Pons (tissue), 1 donor: ENCODE results near the gene LMO7.
"Not testable (repeated sequence)": the region's sequence is repeated elsewhere in the genome, so short reads cannot be mapped to it uniquely, and the experiment has no call there.

Source experiments
- DNase-seq: peaks from one replicate; pipeline ENCODE4 v3.0.0-alpha.2; 2016; ENCODE audit warnings: low spot score

The LMO7 gene

DNA sequence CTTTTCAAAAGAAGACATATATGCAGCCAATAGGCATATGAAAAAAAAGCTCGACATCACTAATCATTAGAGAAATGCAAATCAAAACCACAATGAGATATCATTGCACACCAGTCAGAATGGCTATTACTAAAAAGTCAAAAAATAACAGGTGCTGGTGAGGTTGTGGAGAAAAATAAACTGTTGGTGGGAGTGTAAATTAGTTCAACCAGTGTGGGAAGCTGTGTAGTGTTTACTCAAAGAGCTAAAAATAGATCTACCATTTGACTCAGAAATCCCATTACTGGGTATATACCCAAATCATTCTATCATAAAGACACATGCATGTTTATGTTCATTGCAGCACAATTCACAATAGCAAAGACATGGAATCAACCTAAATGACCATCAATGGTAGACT, 106.9 kb downstream of the LMO7 start:
- DNase-seq, result not testable (repeated sequence)

DNA sequence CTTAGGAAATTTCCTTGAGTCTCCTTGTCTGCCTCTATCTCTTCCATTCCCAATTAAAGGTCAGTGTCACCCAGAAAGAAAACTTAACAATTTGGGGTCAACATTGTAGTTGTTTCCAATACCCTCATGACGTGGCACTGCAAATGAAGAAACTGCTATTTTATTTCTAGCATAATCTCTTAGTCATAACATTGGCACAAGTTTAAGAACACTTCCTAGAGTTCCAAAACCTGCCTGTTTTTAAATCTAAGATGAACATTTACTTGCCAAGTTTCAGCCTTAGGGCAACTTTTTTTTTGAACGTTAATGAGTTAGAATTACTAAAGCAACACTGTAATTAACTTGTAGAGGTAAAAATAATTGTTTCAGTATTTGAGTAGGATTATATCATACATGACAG, 108.0 kb downstream of the LMO7 start:
- DNase-seq, result no peak

DNA sequence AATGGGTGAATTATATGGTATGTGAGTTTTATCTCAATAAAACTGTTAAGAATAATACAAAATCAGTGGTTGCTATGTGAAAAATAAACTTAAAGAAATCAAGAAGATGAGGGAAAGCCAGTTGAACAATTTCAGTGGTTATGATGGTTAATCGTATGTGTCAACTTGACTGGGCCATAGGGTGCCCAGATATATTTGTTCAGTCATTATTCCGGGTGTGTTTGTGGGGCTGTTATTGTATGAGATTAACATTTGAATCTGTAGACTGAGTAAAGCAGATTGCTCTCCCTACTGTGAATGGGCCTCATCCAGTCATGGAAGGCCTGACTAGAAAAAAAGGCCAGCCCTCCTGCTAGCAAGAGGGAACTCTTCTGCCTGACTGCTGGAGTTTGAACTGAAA, 109.3 kb downstream of the LMO7 start:
- no peak for DNase-seq

DNA sequence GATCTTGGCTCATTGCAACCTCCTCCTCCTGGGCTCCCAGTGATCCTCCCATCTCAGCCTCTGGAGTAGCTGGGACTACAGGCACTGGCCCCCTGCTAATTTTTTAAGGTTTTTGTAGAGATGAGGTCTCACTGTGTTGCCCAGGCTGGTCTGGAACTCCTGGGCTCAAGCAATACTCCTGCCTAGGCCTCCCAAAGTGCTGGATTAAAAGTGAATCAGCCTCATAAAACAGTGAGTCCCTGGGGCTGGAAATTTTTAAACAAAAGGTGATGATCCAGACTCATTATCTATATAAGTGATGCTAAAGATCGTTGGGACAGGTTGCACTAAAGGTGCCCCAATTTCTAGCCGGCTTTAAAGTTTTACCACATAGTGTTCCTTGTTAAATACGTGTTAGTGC, 112.7 kb downstream of the LMO7 start:
- no peak for DNase-seq

DNA sequence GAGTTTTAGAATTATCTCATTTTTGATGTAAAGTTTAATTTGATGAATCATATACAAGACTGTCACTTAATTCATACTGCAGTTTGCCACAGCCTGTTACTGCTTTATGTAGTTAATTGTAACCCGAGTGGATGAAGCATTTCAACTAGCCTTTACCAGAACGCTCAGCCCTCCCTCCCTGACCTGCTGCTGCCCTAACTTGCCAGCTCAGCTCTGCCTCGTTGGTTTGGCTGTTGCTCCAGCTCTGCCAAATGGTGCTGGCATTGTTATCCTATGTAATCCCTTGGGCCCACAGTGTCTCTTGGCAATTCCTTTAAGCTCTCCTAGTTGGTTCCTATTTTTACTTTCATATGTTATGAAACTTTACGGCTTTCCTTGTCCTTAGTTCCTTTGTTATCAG, 113.3 kb downstream of the LMO7 start:
- DNase-seq, result no peak

DNA sequence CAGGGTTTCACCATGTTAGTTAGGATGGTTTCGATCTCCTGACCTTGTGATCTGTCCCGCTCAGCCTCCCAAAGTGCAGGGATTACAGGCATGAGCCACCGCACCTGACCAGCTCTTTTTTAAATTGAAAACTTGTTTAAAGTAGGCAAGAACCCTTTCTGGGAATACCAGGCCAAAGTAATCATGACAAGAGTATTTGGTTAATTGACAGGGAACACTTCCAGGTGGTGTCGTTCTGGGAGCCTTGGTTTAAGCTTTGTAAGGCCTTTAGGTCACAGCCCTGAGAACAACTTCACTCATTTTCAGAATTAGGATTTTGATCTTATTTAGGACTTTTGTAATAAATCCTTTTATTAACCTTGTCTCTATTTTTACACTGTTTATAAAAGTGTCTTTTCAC, 115.2 kb downstream of the LMO7 start:
- no peak for DNase-seq

DNA sequence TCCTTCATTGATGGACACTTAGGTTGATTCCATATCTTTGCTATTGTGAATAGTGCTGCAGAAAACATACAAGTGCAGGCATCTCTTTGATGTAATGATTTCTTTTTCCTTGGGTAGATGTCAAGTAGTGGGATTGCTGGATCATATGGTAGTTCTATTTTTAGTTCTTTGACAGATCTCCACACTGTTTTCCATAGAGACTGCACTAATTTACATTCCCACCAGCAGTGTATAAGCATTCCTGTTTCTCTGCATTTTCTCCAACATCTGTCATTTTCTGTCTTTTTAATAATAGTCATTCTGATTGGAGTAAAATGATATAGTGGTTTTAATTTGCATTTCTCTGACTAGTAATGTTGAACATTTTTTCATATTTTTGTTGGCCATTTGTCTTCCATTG, 116.7 kb downstream of the LMO7 start:
- no peak for DNase-seq

DNA sequence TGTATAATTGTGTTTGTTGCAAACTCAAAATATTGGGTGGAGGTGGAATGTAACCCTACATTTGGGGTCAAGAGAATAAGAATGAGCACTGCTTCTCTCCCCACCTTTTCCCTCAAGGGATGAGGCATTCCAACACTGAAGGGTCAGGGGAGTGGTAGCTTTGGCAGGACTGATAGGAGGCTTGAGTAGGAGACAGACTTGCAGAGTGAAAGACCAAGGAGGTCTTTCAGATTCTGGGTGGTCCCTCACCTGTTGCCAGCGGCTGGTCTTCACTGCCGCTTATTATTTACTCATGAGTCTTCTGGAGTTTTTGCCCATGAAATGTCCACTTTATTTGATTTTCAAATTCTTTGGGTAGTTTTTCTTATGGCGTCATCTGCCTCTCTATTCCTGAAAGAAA, 118.8 kb downstream of the LMO7 start:
- DNase-seq, result no peak

DNA sequence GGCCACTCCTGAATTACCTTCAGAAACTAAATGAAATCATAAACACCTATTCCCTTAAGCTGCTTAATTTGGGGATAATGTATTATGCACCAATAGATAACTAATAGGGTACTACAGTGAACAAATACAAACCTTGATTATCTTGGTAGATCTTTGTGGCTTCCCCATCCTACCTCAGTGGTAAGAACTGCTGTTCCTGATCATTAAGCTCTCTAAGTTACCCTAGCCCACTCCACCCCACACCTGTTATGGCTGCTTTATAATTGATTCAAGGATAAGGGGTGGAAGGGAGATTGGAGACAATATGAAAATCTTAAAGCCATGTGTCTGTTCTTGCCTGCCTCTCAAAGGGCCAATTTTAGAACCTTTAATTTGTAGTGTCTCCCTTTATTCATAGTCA, 121.2 kb downstream of the LMO7 start:
- no peak for DNase-seq

DNA sequence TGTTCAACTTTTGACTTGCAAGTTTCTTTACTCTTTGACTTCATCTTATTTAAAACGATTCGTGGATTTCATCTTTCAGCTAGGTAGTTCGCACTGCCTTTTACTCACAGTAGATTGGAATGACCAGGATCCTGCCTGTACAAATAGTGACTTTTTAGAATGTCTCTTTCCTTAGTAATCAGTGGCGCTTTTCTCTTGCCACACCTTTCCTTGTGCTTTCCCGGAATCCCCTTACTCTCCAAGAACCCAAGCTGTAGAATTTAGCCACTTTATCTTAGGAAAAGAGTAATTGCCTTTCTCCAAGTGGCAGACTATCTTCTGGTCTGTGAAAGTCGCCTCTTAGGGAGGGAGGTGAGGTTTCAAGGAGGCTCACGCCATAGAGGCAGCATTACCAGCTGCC, 123.4 kb downstream of the LMO7 start:
- no peak for DNase-seq

DNA sequence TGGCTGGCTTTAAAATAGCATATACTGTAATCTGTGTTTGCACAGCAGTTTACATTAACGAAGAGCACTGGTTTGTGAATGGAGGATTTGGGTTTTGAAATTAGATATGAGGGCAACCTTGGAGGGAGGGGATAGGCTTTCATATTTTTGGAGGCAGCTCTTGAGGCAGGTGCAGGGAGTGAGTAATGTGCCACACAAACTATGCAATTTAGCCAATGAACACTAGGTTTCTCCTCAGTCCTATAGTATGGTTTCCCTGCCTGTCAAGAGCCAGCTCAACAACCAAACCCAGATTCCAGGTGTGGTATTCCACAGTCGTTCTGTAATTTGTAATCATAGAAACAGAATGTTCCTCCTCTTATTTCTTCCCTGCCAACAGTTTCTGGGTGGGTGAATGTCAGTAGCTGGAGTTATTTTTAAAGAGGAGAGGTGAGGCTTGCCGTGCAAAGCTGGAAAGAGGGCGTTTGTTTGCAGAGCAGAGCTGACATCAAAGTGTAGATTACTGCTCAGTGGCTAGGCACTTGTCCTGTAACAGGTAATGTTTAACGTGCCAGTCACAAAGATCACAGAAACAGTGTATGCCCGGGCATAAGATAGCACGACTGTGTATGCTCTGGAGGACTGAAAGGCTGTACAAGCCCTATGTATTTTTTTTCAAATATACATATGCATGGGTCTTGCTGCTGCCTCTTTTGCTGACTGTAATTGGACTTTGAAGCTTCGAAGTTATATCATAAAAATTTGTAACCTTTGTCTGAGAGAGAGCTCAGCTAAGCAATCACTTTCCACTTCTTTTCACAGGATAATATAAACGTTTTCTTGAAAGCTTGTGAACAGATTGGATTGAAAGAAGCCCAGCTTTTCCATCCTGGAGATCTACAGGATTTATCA, 124.2 kb downstream of the LMO7 start:
- peak; percentile 11 for DNase-seq

DNA sequence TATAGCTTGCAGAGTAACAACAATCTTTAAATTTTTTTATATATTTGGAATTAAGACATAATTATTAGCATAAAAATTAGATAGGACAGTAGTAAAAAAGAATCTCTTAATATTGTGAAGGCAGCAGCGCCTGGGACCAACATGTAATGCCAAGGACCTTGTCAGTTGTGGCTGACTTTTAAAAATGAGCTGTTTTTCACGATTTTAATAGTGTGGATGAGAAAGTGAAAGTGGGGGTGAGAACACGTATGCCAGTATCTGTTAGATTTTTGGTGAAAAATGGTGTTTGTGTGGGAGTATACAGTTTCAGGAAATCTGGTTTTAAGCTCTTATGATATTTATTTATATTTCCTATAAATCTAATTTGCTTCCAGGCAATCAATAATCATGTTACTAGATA, 125.2 kb downstream of the LMO7 start:
- DNase-seq, result no peak

DNA sequence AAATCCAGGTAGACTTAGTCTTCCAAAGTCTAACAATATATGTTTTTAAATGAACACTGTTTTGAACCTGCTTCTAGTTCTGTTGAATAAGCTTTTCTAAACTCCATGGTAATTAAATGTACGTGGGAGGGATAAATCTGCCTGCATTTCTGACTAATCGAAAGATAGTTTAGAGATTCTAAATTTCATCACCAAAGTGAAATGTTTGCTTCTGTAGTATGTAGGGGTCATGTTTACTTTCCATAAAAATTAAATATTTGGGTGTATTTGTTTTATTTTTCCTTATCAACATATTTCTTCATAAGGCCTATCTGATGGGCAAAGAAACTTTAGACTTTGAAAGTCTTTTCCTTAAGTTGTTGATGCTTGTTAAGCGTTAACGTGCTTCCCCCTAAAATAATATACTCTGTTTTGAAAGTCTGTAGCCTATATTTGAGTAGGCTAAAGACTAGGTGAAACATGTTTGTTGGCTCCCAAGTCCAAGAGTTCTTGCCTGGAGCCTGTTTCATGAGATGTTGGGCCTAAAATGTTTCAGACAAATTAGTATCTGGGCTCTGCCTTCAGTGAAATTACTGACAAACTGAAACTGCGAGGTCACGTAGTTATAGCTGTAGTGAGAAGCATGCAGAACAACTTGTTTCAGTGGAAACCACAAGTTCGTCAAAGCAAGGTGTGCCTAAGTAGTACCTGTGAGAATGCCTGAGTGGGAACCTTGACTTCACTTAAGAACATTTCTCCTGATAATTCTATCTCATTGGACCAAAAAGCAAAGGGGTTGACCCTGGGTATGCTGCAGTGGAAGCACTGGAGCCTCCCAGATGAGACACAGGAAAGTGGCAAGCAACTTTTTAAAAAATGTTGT, 126.2 kb downstream of the LMO7 start:
- peak; percentile 7 for DNase-seq

DNA sequence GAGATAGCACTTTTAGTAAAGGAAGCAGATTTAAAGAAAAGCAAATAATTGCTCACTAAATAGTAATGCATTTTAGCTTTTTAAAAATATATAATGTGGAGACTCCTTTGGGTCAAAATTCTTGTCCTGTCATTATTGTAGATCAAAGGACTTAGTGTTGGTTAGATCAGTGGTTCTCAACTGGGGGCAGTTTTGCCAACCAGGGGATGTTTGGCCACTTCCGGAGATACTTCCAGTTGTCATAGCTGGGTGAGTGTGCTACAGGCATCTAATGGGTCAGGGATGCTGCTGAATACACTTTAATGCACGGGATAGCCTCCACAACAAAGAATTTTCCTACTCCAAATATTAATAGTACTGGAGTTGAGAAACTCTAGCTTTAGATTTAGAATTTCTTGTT, 126.8 kb downstream of the LMO7 start:
- no peak for DNase-seq

DNA sequence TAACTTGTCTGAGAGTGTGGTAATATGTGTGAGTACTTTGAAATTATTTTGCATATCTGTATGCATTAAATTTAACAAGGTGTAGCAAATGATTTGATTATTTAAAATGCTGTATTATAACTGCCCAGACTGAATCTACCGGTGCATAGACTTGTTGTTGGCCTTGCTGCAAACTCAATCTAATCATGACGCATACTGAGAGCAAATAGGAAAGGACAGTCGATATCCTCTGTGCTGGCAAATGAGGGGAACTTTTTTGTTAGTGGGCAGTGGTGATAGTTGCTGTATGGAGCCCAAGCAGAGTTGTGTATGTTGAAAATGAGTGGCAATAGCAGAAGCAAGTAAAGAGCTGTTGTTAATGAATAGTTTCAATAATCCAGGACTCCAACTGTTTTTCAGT, 127.4 kb downstream of the LMO7 start:
- no peak for DNase-seq

DNA sequence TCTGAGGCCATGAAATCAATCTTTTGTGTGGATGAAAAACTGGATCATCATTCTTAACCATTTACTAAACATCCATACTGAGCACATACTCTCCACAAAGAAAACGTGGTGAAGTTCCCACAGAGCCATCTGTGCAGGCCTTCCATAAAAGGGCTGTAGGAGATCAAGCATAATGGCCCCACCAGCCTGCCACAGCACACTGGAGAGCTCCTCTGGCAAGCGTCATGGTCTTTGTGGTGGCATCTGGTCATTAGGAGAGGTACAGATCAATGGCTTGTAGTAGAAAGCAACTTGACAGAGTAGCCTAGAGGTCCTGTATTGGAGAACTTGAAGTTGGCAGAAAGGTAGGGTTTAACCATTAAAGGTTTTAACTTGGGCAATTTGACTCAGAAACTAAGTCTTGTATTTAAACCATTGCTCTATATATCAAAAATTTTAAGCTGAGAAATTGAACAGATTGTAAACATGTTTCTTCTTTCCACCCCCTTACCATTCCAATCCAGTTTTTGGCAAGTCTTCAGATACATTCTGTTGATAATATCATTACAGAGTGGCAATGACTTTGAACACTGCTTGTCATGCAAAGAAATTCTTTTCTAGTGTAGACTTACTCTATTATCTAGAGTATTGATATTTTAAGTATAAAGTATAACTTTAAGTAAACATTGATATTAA, 128.3 kb downstream of the LMO7 start:
- no peak for DNase-seq

DNA sequence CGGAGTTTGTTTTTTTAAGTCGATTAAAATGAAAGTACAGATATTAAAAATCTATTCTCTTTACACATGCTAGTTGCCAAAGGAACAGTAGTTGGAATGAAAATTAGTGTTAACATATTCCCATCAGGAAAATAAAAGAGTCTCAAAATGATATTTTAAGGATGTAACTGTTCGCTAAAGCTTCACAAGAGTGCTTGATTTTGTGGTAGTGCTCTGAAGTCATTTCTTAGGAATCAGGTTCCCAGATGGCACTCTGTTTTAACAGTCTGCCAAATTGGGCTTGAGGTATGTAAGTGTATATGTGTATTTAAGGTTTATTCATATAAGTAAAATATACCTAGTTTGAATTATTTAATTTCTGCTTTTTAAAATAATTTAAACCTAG, 128.8 kb downstream of the LMO7 start:
- no peak for DNase-seq

DNA sequence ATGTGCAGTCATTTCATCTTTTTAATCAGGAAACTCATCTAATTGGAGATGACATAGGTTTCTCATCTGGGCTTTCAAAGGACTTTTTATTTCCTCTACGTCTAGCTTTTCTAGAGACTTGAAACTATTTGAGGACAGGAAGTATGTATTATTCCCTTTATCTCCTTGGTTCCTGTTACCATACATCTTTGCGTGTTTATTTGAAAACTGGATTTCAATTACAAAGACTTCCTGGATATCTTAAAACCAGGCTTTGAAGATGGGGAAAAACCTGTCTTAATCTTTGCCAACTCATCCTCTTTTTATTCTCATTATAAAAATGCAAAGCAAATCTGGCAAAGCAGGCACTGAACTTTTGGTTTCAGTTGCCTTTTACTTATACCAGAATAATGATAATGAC, 130.5 kb downstream of the LMO7 start:
- no peak for DNase-seq

DNA sequence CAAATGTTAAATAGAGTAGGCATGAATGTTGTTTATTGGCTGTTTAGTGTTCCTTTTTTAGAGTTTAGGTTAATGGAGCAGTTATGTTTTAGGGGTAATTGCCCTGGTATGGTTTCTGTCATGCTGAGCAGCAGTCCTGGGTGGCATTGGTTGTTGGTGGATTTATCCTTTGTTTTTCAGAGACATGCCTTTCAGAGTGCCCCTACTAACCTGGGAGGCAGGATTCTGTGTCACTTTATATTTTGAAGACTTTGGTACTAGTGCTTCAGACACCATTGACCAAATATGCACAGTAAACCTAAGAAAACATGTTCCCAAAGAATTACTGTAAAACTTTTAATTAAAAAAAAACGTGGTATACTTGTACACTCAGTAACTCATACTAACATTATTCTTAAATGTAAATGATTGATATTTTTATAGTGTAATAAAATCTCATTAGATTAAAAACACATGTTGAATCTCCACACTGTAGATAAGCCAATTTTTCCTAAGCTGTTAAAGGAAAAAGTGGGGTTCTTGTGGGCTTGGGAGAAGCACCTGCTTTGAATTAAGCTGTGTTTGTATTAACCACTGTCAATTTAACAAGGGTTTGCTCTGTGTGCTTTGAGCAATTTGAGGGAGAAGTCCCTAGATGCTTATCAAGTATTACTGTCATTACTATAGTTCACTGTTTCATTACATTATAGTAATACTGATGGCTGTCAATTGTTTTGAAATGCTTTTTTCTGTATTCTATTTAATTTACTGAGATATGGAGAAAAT, 133.2 kb downstream of the LMO7 start:
- no peak for DNase-seq

DNA sequence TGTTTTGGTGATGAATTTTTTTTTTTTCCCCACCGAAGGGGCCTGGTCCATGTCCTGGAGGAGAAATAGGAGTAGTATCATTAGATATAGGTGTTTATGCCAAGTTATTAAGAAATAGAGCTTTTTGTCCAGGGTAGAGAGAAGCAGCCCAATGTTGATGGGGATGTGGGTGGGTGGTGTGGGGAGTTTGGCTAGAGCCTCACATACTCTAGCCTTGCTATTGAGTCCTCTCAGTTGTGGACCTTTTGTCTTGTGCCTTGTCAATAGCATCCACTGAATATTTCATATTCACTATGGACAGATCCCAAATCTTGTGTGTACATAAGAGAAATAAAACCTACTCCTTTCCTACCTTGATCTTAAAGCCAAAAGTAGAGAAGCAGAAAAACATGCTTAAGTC, 134.0 kb downstream of the LMO7 start:
- DNase-seq, result no peak

DNA sequence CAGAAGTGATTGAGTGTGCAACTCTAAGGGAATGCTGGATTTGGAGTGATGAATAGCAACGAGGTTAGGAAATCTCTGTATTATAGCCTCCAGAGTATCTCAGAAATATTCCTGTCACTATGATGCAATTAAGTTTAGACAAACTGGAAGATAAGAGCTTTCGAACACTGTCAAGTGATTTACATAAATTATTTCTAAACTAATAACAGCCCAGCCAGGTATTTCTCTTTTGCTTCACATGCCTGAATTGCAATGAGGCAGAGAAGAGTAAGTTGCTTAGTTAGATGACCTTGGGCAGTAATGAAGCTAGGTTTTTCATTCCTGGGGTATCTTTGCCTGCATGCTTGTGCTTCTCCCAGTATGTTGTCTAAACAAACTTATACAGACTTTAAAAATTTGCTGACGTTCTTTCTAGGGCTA, 134.5 kb downstream of the LMO7 start:
- no peak for DNase-seq

DNA sequence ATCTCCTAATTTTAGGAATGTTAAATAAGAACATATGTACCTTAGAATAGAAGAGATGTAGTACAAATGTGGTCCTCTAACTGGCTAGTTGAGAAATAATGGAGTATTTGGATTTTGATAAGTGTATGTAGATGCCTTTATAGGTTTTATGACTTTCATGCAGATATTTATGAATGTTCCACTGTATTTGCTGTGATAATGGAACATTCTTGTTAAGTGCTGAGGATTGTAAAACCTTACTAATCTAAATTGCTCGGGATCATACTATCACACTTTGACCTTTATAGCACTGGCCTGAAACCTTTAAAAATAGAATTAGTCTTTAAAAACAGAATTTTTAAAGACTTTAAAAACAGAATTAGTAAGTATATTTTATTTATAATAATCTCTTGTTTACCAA, 135.1 kb downstream of the LMO7 start:
- DNase-seq, result no peak
